ENCODE data around the gene PRDM8. TPM values are rescaled to one million over a fixed set of nuclear protein-coding genes. Genes with fewer than 3 reads are reported as not detected.

PRDM8 gene
- total RNA-seq, 1 experiment from 2014 or later = 5.3 TPM

GRCh38 chr4:80240976-80241375 is 43.7 kb downstream of the PRDM8 start:
- ChIA-PET POLR2A (no interaction called here), CTCF (no interaction called here)
- no peaks in the 10 kb centered on the region for H3K4me1 ChIP-seq (ENCODE audit: control insufficient read depth, insufficient read depth, low read length)

GRCh38 chr4:80243274-80244018 is 46.1 kb downstream of the PRDM8 start:
- CTCF ChIA-PET = no interaction called here
- in situ Hi-C loops (cut with HindIII; ENCODE audit: low pct_unique_long_range_greater_than_20kb, low sequenced_read_pairs) = no loop called here

More at GRCh38 chr4:80240976-80241375, 43.7 kb downstream of the PRDM8 start:
- no peaks in the 10 kb centered on the region for H3K27me3 ChIP-seq (ENCODE audit: control insufficient read depth, insufficient read depth, low read length)
- DNase-seq (ENCODE audit: low read depth, low spot score) (no peak), ATAC-seq (no peak)
- BruUV-seq (replicated peaks) = no TSS peak
- TF ChIP-seq CTCF (IDR thresholded peaks at IDR 0.05) (no peak), POLR2AphosphoS5 (IDR thresholded peaks at IDR 0.05; ENCODE audit: low read depth, low read length) (no peak), TCF7L2 (IDR thresholded peaks at IDR 0.05; ENCODE audit: low read depth, low read length) (no peak), REST (IDR thresholded peaks at IDR 0.05; ENCODE audit: insufficient read depth in 1 of 2, low read depth in 2 of 2, low read length in 1 of 2) (no peak), SIN3A (IDR thresholded peaks at IDR 0.05; ENCODE audit: borderline replicate concordance, insufficient read depth, low read depth, low read length) (no peak)
- no peak overlapping the region for H3K4me3 ChIP-seq (ENCODE audit: low read depth in 2 of 2, low read length in 2 of 2)
- H3K36me3 ChIP-seq (ENCODE audit: control insufficient read depth, insufficient read depth, low read length) = no peaks in the 10 kb centered on the region
- no peaks in the 10 kb centered on the region for H3K9me3 ChIP-seq (ENCODE audit: control insufficient read depth, insufficient read depth, low read depth, low read length)
- in situ Hi-C loops (cut with HindIII; ENCODE audit: low pct_unique_long_range_greater_than_20kb, low sequenced_read_pairs) = no loop called here
- H3K27ac ChIP-seq (ENCODE audit: low read length) = no peak overlapping the region
- intact Hi-C loops (cut with micrococcal nuclease; ENCODE audit: unreplicated experiment) = no loop called here

More at GRCh38 chr4:80243274-80244018, 46.1 kb downstream of the PRDM8 start:
- TF ChIP-seq POLR2AphosphoS5 (IDR thresholded peaks at IDR 0.05; ENCODE audit: low read depth, low read length) = no peak
- TF ChIP-seq REST (IDR thresholded peaks at IDR 0.05; ENCODE audit: insufficient read depth in 1 of 2, low read depth in 2 of 2, low read length in 1 of 2) = no peak
- no peak for TF ChIP-seq TCF7L2 (IDR thresholded peaks at IDR 0.05; ENCODE audit: low read depth, low read length)
- TF ChIP-seq SIN3A (IDR thresholded peaks at IDR 0.05; ENCODE audit: borderline replicate concordance, insufficient read depth, low read depth, low read length) = no peak
- TF ChIP-seq CTCF (IDR thresholded peaks at IDR 0.05) = no peak
- Histone ChIP-seq H3K4me3 (ENCODE audit: low read depth in 2 of 2, low read length in 2 of 2) (no peak overlapping the region), H3K27me3 (ENCODE audit: control insufficient read depth, insufficient read depth, low read length) (no peaks in the 10 kb centered on the region), H3K4me1 (ENCODE audit: control insufficient read depth, insufficient read depth, low read length) (no peaks in the 10 kb centered on the region), H3K9me3 (ENCODE audit: control insufficient read depth, insufficient read depth, low read depth, low read length) (no peaks in the 10 kb centered on the region), H3K36me3 (ENCODE audit: control insufficient read depth, insufficient read depth, low read length) (no peaks in the 10 kb centered on the region), H3K27ac (ENCODE audit: low read length) (no peak overlapping the region)
- POLR2A ChIA-PET = no interaction called here
- DNase-seq (ENCODE audit: low read depth, low spot score) (no peak), ATAC-seq (no peak)
- intact Hi-C loops (cut with micrococcal nuclease; ENCODE audit: unreplicated experiment) = no loop called here
- no TSS peak for BruUV-seq (replicated peaks)
